Measurements from ENCODE around the gene AGRN.

The AGRN gene

DNA sequence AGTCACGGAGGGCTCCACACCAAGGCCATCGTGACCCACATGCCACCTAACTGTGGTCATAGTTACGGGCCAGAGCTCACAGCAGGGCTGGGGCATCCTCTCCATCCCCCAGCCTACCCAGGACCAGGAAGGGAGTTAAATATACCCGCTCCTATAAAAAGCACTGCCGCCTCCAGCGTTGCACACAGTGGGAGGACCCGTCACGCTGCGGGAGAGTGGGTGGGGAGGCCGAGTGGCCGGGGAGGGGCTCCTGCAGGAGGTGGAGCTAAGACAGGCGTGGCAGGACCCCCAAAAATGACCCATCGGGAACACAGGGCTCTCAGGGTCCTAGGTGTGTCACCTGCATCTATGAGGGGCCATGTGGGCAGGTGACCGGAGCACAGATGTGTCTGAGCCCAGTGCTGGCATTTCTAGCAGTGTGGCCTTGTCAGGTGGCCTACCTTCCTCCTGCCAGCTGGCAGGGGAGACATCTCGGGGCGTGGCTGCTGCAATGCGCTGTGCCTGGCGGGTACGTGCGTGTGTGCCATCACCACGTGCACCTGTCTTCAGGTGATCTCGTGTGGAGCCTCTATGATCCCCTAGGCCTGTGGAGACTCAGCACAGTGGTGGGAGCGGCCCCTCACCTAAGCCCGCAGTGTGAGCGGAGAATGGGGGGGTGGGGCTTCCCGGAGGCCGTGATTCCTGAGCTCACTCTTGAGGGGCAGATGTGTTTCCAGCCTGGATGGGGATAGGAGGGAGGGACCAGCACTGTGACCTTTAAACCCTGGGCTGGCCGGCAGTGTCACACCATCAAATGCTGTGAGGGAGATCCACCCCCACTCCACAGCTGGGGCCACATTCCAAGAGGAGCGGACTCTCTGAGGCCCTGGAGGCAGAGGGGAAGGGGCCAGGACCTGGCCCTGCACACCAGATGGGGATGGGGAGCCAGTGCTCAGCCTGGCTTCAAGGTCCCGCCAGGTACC is 17.7 kb downstream of the AGRN start:
- DNase-seq (ENCODE audit: low read depth in 2 of 2), result no peak

DNA sequence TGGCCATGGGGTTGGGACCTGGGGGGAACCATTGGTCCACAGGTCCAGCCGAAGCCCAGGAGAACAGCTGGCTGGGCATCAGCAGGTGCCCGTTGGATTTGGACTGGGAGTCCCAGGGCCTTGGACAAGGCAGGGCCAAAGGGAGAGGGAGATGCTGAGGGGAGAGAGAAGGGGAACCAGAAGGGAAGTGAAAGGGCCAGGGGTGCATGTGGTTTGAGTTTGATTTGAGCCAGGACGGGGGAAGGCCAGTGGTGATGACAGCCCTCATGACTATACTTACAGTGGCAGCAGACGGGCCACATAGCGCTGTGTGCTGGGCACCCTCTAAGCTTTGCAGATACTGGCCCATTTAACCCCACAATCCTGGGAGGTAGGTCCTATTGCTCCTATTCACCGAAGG is 18.8 kb downstream of the AGRN start:
- no peak for DNase-seq (ENCODE audit: low read depth in 2 of 2)

DNA sequence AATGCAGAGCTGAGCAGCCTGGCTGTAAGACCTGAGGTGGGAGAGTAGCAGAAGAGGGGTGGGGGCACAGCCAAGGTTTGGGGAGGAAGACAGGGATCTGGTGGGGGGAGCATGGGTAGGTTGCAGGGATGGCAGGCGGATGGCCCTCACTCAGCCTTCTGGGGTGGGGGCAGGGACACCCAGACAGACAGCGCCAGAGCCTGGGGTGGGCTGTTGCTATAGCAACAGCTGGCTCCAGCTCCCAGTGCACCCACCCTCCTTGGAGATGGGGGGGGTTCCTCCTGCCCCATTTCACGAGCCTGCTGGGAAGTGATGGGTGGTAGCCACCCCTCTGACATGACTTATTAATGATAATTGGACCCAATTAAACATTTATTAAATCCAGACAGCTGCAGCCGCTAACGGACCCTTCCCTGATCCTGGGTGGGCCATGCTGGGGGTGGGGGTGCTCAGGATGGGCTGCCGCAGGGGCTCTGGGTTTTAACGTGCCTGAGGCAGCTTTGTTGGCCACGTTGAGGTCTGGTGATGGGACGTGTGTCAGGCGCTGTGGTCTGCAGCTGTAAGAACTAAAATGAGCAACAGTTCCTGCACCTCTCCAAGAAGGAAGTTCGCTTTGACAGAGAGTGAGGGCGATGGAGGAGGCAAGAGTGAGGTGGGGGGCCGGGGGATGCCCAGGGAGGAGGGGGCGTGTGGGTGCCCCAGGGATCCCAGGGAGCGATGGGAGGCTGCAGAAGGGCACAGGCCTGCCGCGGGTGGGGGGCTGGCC is 19.4 kb downstream of the AGRN start:
- DNase-seq (ENCODE audit: low read depth in 2 of 2), result no peak

DNA sequence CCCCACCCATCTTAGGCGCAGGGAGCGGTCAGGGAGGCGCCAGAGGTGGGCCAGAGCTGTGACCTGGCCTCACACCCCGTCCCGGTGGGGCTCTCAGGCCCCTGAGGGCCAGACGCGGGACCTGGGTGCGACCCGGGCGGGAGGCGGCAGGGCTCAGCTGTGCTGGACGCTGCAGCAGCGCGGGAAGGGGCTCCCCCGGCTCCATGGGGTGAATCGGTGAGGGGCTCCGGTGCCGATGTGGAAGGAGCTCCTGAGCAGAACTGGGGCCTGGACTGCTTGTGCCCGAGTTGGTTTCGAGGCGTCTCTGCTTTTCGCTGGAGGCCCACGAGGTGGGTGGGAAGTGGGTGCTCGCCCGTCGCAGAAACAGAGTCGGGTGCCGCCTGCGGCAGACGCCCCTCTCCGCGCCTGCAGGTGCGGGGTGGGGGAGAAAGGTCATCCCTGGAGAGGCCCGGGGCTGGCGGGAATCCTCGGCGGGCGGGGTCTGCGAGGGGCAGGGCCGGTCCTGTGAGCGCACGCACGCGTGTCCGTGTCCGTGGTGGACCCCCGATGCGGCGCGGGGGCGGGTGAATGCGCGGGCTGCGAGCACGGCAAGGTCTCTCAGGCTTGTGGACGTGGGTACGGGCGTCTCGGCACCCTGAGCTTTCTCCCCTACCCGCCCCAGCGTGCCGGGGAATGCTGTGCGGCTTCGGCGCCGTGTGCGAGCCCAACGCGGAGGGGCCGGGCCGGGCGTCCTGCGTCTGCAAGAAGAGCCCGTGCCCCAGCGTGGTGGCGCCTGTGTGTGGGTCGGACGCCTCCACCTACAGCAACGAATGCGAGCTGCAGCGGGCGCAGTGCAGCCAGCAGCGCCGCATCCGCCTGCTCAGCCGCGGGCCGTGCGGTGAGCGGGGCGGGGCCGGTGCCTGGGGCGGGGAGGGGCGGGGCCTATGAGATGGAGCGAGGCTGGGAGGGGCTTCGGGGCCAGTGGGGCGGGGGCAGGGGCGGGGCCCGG is 20.4 kb downstream of the AGRN start:
- peak; percentile 66 to 73 for DNase-seq (ENCODE audit: low read depth in 2 of 2)

DNA sequence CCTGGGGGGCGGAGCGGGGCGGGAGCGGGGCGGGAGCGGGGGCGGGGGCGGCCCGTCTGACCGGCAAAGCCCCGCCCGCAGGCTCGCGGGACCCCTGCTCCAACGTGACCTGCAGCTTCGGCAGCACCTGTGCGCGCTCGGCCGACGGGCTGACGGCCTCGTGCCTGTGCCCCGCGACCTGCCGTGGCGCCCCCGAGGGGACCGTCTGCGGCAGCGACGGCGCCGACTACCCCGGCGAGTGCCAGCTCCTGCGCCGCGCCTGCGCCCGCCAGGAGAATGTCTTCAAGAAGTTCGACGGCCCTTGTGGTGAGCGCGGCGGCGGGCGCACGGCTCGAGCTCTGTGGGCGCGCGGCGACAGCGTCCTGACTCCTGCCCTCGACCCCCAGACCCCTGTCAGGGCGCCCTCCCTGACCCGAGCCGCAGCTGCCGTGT is 21.2 kb downstream of the AGRN start:
- no peak for DNase-seq (ENCODE audit: low read depth in 2 of 2)

DNA sequence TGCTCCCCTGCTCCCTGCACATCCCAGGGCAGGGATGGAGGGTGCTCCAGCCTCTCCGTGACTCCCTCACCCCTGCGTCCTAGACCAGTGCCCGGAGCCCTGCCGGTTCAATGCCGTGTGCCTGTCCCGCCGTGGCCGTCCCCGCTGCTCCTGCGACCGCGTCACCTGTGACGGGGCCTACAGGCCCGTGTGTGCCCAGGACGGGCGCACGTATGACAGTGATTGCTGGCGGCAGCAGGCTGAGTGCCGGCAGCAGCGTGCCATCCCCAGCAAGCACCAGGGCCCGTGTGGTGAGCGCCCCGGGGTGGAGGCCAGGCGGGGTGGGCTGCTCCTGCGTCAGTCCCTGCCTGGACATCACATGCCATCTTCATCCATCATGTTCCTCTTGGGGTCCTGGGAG is 22.0 kb downstream of the AGRN start:
- no peak for DNase-seq (ENCODE audit: low read depth in 2 of 2)

DNA sequence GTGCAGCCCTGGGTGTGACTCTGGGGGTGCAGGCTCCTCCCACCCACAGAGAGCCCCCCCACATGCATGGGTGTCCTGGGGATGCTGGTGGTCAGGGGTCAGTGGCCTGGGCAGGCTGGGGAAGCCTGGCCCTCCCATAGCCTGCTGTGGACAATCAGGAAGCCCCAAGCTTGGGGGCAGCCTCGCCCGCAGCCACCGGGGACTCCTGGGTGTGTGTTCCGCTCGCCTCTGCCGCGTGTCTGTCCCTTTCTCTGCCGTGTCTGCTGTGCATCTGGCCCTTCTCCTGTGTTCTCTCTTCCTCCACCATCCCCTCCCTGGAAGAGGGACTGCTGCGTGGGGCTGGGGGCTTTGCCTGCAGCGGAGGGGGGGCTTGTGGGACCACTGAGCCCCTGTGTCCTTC is 22.9 kb downstream of the AGRN start:
- no peak for DNase-seq (ENCODE audit: low read depth in 2 of 2)

DNA sequence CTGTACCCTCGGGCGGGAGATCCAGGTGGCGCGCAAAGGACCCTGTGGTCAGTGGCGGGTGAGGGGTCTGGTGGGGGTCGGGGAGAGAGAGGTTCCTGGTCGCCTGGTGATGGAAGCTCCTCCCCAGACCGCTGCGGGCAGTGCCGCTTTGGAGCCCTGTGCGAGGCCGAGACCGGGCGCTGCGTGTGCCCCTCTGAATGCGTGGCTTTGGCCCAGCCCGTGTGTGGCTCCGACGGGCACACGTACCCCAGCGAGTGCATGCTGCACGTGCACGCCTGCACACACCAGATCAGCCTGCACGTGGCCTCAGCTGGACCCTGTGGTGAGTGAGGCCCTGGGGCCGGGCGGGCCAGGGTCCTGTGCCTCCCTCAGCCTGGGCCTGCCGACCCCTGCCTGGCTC is 23.5 kb downstream of the AGRN start:
- DNase-seq (ENCODE audit: low read depth in 2 of 2), result no peak

DNA sequence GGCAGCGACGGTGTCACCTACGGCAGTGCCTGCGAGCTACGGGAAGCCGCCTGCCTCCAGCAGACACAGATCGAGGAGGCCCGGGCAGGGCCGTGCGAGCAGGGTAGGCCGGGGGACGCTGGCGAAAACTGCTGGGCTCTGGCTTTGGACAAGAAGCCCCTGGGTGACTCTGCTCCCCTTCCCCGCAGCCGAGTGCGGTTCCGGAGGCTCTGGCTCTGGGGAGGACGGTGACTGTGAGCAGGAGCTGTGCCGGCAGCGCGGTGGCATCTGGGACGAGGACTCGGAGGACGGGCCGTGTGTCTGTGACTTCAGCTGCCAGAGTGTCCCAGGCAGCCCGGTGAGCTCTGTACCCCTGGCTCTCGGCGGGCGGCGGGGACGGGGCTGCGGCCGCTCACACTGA is 24.0 kb downstream of the AGRN start:
- DNase-seq (ENCODE audit: low read depth in 2 of 2), result no peak

DNA sequence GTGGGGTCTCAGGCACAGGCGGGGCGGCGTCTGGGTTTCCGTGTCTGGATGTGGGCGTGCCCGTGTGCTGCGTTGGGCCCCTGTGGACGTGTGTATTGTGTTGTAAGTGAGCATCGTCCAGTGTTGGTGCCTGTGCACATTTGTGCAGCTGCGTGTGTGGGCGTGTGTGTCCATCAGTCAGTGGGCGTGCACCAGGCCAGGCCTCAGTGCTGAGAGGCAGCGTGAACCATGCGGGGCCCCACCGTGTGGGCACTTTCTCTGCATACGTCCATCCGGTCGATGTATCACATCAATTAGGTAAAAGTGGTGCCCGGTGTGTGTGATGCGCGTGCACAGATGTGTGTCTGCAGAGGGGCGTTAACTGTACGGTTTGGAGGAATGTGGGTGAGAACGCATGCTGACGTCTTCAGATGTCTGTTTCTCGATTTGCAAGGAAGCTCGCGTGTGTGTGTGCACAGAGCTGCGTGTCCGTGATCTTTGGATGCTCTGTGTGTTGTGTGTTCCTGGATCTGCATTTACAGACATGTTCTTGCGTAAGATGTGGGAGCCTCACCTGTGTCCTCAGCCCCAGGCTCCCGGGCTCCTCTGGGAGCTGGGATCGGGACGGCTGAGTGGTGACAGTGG is 24.6 kb downstream of the AGRN start:
- DNase-seq (ENCODE audit: low read depth in 2 of 2), result no peak

DNA sequence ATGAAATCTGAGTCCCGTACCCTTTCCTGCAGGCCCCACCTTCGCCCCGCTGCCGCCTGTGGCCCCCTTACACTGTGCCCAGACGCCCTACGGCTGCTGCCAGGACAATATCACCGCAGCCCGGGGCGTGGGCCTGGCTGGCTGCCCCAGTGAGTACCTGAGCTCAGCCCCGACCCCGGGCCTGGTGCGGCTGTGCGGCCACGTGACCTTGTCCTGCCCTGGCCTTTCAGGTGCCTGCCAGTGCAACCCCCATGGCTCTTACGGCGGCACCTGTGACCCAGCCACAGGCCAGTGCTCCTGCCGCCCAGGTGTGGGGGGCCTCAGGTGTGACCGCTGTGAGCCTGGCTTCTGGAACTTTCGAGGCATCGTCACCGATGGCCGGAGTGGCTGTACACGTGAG is 25.2 kb downstream of the AGRN start:
- no peak for DNase-seq (ENCODE audit: low read depth in 2 of 2)

DNA sequence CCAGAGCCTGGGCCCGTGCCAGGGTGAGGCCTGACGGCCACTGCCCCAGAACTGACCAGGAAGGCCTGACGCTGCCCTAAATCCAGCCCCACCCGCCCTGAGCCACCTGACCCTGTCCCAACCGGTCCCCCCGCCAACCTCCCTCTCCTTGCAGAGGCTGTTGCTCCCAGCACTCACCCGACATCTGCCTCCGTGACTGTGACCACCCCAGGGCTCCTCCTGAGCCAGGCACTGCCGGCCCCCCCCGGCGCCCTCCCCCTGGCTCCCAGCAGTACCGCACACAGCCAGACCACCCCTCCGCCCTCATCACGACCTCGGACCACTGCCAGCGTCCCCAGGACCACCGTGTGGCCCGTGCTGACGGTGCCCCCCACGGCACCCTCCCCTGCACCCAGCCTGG is 26.3 kb downstream of the AGRN start:
- DNase-seq (ENCODE audit: low read depth in 2 of 2), result no peak

DNA sequence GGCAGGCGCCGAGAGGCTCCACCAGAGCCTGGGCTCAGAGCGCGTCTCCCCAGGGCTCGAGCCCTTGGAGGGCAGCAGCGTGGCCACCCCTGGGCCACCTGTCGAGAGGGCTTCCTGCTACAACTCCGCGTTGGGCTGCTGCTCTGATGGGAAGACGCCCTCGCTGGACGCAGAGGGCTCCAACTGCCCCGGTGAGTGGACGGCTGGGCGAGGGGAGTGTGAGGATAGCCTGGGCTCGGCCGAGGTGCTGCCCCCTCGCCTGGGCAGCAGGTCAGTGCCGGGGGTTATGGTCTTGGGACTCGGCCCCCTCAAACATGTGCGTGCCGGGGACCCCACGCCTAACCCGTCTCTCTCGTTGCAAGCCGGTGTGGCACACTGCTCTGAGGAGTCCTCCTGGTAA is 26.8 kb downstream of the AGRN start:
- no peak for DNase-seq (ENCODE audit: low read depth in 2 of 2)

DNA sequence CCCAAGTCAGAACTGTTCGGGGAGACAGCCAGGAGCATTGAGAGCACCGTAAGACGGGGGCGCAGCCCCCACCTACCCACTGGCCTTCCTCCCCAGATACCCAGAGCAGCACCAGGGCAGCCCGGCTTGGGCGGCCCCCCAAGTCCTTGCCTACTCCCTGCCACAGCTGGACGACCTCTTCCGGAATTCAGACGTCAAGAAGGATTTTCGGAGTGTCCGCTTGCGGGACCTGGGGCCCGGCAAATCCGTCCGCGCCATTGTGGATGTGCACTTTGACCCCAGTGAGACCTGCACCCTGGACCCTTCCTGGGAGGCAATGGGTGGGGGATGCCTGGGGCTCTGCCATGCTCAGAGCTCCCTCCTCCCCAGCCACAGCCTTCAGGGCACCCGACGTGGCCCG is 27.5 kb downstream of the AGRN start:
- no peak for DNase-seq (ENCODE audit: low read depth in 2 of 2)

DNA sequence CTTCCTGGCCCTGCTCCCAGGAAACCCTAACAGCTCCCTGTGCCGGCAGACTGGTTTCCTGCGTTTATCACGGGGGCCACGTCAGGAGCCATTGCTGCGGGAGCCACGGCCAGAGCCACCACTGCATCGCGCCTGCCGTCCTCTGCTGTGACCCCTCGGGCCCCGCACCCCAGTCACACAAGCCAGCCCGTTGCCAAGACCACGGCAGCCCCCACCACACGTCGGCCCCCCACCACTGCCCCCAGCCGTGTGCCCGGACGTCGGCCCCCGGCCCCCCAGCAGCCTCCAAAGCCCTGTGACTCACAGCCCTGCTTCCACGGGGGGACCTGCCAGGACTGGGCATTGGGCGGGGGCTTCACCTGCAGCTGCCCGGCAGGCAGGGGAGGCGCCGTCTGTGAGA is 28.0 kb downstream of the AGRN start:
- no peak for DNase-seq (ENCODE audit: low read depth in 2 of 2)

DNA sequence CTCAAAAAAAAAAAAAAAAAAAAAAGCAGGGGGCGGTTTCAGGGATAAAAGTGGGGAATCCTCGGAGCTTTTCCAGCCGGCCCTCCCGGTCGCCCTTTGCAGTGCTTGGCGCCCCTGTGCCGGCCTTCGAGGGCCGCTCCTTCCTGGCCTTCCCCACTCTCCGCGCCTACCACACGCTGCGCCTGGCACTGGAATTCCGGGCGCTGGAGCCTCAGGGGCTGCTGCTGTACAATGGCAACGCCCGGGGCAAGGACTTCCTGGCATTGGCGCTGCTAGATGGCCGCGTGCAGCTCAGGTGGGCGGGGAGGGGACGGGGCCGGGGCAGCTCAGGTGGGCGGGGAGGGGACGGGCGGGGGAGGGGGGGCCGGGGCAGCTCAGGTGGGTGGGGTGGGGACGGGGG is 28.8 kb downstream of the AGRN start:
- DNase-seq (ENCODE audit: low read depth in 2 of 2), result no peak

DNA sequence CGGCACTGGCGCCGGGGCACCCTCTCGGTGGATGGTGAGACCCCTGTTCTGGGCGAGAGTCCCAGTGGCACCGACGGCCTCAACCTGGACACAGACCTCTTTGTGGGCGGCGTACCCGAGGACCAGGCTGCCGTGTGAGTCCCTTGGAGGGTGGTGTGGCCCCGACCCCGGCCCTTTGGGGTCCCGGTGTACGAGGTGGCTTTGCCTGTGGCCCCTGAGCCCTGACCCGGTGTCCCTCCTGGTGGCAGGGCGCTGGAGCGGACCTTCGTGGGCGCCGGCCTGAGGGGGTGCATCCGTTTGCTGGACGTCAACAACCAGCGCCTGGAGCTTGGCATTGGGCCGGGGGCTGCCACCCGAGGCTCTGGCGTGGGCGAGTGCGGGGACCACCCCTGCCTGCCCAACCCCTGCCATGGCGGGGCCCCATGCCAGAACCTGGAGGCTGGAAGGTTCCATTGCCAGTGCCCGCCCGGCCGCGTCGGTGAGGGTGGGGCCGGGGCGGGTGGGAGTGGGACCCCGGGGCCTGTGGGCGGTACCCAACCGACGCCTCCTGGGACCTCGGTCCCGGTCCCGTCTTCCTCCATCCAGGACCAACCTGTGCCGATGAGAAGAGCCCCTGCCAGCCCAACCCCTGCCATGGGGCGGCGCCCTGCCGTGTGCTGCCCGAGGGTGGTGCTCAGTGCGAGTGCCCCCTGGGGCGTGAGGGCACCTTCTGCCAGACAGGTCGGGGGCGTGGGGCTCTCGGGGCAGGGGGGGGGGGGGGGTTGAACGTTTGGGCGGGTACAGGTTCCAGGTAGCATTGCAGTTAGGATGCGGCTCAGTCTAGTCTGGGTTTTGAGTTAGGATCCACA is 29.6 kb downstream of the AGRN start:
- DNase-seq (ENCODE audit: low read depth in 2 of 2), result no peak

DNA sequence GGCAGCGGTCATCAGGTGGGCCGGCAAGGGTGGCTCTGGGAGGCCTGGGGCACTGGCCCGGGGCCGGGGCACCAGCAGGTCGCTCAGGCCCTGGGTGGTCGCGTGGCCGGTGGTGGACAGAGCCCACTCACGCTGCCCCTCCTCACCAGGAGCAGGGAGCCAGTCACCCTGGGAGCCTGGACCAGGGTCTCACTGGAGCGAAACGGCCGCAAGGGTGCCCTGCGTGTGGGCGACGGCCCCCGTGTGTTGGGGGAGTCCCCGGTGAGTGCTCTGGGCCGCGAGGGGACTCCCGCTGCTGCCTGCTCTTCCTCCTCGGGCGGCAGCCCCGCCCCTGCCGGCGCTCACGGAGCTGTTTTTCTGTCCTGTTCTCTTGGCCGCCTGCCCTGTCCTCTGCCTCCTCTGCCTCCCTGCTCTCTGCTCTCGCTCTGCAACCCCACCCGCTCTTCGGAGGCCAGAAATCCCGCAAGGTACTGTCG is 30.7 kb downstream of the AGRN start:
- DNase-seq (ENCODE audit: low read depth in 2 of 2), result no peak

DNA sequence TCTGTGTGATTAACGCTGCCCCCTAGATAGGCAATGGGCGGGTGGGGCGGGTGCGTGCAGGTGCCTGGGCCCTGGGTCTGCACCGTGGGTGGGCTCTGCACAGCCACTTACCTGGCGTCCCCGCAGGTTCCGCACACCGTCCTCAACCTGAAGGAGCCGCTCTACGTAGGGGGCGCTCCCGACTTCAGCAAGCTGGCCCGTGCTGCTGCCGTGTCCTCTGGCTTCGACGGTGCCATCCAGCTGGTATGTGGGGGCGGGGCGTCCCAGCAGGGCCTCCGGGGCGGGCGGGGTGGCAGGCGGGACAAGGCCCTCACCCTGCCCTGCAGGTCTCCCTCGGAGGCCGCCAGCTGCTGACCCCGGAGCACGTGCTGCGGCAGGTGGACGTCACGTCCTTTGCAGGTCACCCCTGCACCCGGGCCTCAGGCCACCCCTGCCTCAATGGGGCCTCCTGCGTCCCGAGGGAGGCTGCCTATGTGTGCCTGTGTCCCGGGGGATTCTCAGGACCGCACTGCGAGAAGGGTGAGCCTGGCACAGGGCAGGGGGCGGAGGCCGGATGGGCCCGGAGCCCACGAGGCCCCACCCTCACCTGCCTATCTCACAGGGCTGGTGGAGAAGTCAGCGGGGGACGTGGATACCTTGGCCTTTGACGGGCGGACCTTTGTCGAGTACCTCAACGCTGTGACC is 31.3 kb downstream of the AGRN start:
- DNase-seq (ENCODE audit: low read depth in 2 of 2), result no peak
